Liver (tissue), 9 donors: ENCODE data around the gene PLA2G12A. TPM values are rescaled to one million over a fixed set of nuclear protein-coding genes. Genes with fewer than 3 reads are reported as not detected.

ENCODE experiments used
- DNase-seq: peaks from one replicate; pipeline ENCODE4 v3.0.0-alpha.2; 2017; ENCODE audit warnings: low spot score
- H3K27ac ChIP-seq, 2 donors: one replicate each; pipeline ENCODE4 v1.7.0; 2013; ENCODE audit warnings: inconsistent platforms in 2 of 2, low read length in 2 of 2, control low read depth in 1 of 2, low read depth in 1 of 2, mild to moderate bottlenecking in 1 of 2
- H3K27me3 ChIP-seq, 4 donors: one replicate each; pipeline versions ENCODE4 v1.6.1 to v1.7.0; 2013; ENCODE audit warnings: low read length in 3 of 4, inconsistent platforms in 1 of 4, mild to moderate bottlenecking in 1 of 4, moderate library complexity in 1 of 4; ENCODE audit not compliant: control insufficient read depth in 4 of 4, insufficient read depth in 4 of 4
- H3K36me3 ChIP-seq, 4 donors: one replicate each; pipeline versions ENCODE4 v1.6.1 to v1.7.0; 2013; ENCODE audit warnings: low read length in 3 of 4, mild to moderate bottlenecking in 3 of 4, low read depth in 1 of 4, moderate library complexity in 1 of 4; ENCODE audit not compliant: control insufficient read depth in 4 of 4, insufficient read depth in 3 of 4
- H3K4me1 ChIP-seq, 4 donors: one replicate each; pipeline versions ENCODE4 v1.6.1 to v1.7.0; 2013; ENCODE audit warnings: low read length in 3 of 4, mild to moderate bottlenecking in 3 of 4, moderate library complexity in 1 of 4; ENCODE audit not compliant: control insufficient read depth in 4 of 4, insufficient read depth in 4 of 4
- H3K4me3 ChIP-seq, 3 donors: one replicate each; pipeline versions ENCODE4 v1.6.1 to v1.7.0; 2013; ENCODE audit warnings: low read length in 3 of 3, control low read depth in 1 of 3, low read depth in 1 of 3, mild to moderate bottlenecking in 1 of 3
- H3K9ac ChIP-seq, 2 donors: one replicate each; pipeline ENCODE4 v1.7.0; 2013; ENCODE audit warnings: low read length in 2 of 2, mild to moderate bottlenecking in 2 of 2, moderate library complexity in 2 of 2, control low read depth in 1 of 2, low read depth in 1 of 2
- H3K9me3 ChIP-seq, 4 donors: one replicate each; pipeline versions ENCODE4 v1.6.1 to v1.7.0; 2013; ENCODE audit warnings: low read length in 3 of 4; ENCODE audit not compliant: control insufficient read depth in 4 of 4
- FOXA1 ChIP-seq: IDR thresholded peaks from 2 replicates; pipeline ENCODE4 v1.6.1; 2016; ENCODE audit warnings: antibody characterized with exemption
- FOXA2 ChIP-seq: IDR thresholded peaks from 2 replicates; pipeline ENCODE4 v1.6.1; 2016; ENCODE audit warnings: antibody characterized with exemption
- GABPA ChIP-seq, 2 donors: IDR thresholded peaks in 1 of 2; conservative IDR thresholded peaks in 1 of 2; 2 replicates each; pipeline ENCODE4 v1.6.1; 2016; ENCODE audit warnings: antibody characterized with exemption in 2 of 2, mild to moderate bottlenecking in 1 of 2, moderate library complexity in 1 of 2
- HNF4A ChIP-seq, 2 donors: conservative IDR thresholded peaks; 2 replicates each; pipeline ENCODE4 v1.6.1; 2016; ENCODE audit warnings: antibody characterized with exemption in 2 of 2, mild to moderate bottlenecking in 2 of 2
- JUND ChIP-seq, 2 donors: IDR thresholded peaks; 2 replicates each; pipeline ENCODE4 v1.6.1; 2016; ENCODE audit warnings: antibody characterized with exemption in 2 of 2
- NR2F2 ChIP-seq: IDR thresholded peaks from 2 replicates; pipeline ENCODE4 v1.6.1; 2016; ENCODE audit warnings: antibody characterized with exemption
- SP1 ChIP-seq: IDR thresholded peaks from 2 replicates; pipeline ENCODE4 v1.6.1; 2018; ENCODE audit warnings: antibody characterized with exemption, mild to moderate bottlenecking
- YY1 ChIP-seq: IDR thresholded peaks from 2 replicates; pipeline ENCODE4 v1.6.1; 2016; ENCODE audit warnings: antibody characterized with exemption, mild to moderate bottlenecking
- ZBTB33 ChIP-seq: IDR thresholded peaks from 2 replicates; pipeline ENCODE4 v1.6.1; 2016; ENCODE audit warnings: antibody characterized with exemption
- WGBS: extraction: QIAGEN DNeasy Blood & Tissue Kit; methylation state at CpG from one replicate; pipeline ENCODE4 v1.1.7; 2013; 5-methylcytosine and 5-hydroxymethylcytosine counted together
- polyA plus RNA-seq, 2 donors: library from polyadenylated mRNA; stranded (reverse) in 1 of 2; unstranded in 1 of 2; fragments of 200-250 nt in 1 of 2; fragments of >200 nt in 1 of 2; fragmentation: Nextera tagmentation in 1 of 2; extraction: Ambion mirVana in 1 of 2; gene quantifications; one replicate each; pipeline versions ENCODE4 v1.2.1 to v1.2.3, GENCODE V29; 2013 to 2015
- total RNA-seq, 2 donors: library from RNA; depleted of rRNA; stranded (reverse); fragments of >200 nt; gene quantifications; one replicate each; pipeline ENCODE4 v1.2.3, GENCODE V29; 2014
- TF ChIP-seq, protein P1 (sequence below): IDR thresholded peaks from 2 replicates; pipeline ENCODE4 v1.6.1; 2016; ENCODE audit warnings: antibody characterized with exemption, mild to moderate bottlenecking
- TF ChIP-seq, protein P2 (sequence below): fragments of 150-350 bp; IDR thresholded peaks from 2 replicates; pipeline ENCODE4 v1.5.1; 2017; ENCODE audit warnings: improper control_type of control experiment, low read depth, low read length; ENCODE audit not compliant: missing input control
- TF ChIP-seq, protein P3 (sequence below): IDR thresholded peaks from 2 replicates; pipeline ENCODE4 v1.6.1; 2016; ENCODE audit warnings: antibody characterized with exemption
- donor health status: healthy.
- donor health status: healthy.
- donor health status: healthy.
- donor health status: healthy.
- donor health status: healthy.

PLA2G12A gene
- total and polyA plus RNA-seq, 4 donors, result 11.3 to 57.7 (median 29.4) TPM

DNA sequence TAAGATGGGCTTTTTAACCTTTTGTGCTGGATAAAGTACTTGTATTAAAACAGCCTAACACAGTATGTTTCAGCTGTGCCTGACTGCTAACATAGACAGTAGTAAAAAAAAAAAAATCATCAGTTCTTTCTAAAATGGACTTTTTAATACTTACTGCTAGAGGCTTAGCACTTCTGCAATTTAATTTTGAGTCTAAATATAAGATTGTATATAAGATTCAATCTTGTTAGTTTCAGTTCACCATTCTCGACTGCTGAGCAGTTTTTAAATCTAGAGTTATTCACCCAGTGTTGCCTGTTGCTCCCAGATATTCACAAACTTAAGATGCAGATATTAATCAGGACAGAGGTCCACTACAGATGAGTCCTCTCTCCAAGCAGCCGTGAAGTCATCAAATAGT is 6.8 kb downstream of the PLA2G12A start:
- Histone ChIP-seq H3K9ac (no peak overlapping the region), H3K36me3 (no peaks in the 10 kb centered on the region), H3K4me1 (peaks cover 2 to 6% (median 5%) of the 10 kb centered on the region in 4 donors), H3K9me3 (no peaks in the 10 kb centered on the region), H3K27me3 (no peaks in the 10 kb centered on the region), H3K27ac (no peak overlapping the region), H3K4me3 (no peak overlapping the region)
- no peak for DNase-seq
- TF ChIP-seq, protein P1, sequence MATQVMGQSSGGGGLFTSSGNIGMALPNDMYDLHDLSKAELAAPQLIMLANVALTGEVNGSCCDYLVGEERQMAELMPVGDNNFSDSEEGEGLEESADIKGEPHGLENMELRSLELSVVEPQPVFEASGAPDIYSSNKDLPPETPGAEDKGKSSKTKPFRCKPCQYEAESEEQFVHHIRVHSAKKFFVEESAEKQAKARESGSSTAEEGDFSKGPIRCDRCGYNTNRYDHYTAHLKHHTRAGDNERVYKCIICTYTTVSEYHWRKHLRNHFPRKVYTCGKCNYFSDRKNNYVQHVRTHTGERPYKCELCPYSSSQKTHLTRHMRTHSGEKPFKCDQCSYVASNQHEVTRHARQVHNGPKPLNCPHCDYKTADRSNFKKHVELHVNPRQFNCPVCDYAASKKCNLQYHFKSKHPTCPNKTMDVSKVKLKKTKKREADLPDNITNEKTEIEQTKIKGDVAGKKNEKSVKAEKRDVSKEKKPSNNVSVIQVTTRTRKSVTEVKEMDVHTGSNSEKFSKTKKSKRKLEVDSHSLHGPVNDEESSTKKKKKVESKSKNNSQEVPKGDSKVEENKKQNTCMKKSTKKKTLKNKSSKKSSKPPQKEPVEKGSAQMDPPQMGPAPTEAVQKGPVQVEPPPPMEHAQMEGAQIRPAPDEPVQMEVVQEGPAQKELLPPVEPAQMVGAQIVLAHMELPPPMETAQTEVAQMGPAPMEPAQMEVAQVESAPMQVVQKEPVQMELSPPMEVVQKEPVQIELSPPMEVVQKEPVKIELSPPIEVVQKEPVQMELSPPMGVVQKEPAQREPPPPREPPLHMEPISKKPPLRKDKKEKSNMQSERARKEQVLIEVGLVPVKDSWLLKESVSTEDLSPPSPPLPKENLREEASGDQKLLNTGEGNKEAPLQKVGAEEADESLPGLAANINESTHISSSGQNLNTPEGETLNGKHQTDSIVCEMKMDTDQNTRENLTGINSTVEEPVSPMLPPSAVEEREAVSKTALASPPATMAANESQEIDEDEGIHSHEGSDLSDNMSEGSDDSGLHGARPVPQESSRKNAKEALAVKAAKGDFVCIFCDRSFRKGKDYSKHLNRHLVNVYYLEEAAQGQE, result no peak
- TF ChIP-seq GABPA (IDR thresholded peaks at IDR 0.05 in 1 of 2, conservative IDR thresholded peaks at IDR 0.05 in 1 of 2) (no peak), JUND (IDR thresholded peaks at IDR 0.05) (no peak), YY1 (no peak), SP1 (no peak)
- TF ChIP-seq, protein P2, sequence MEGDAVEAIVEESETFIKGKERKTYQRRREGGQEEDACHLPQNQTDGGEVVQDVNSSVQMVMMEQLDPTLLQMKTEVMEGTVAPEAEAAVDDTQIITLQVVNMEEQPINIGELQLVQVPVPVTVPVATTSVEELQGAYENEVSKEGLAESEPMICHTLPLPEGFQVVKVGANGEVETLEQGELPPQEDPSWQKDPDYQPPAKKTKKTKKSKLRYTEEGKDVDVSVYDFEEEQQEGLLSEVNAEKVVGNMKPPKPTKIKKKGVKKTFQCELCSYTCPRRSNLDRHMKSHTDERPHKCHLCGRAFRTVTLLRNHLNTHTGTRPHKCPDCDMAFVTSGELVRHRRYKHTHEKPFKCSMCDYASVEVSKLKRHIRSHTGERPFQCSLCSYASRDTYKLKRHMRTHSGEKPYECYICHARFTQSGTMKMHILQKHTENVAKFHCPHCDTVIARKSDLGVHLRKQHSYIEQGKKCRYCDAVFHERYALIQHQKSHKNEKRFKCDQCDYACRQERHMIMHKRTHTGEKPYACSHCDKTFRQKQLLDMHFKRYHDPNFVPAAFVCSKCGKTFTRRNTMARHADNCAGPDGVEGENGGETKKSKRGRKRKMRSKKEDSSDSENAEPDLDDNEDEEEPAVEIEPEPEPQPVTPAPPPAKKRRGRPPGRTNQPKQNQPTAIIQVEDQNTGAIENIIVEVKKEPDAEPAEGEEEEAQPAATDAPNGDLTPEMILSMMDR, result no peak
- 95% methylated on average over 2 of the region's 2 CpGs for WGBS

GRCh38 chr4:109722357-109722756 is 7.5 kb downstream of the PLA2G12A start:
- no peak overlapping the region for H3K4me3 ChIP-seq
- no peak overlapping the region for H3K27ac ChIP-seq
- H3K36me3 ChIP-seq, result peaks cover 0 to 3% (median 1%) of the 10 kb centered on the region in 4 donors

More at GRCh38 chr4:109722357-109722756, 7.5 kb downstream of the PLA2G12A start:
- H3K4me1 ChIP-seq, result no peaks in the 10 kb centered on the region
- no peaks in the 10 kb centered on the region for H3K9me3 ChIP-seq
- no peaks in the 10 kb centered on the region for H3K27me3 ChIP-seq
- H3K9ac ChIP-seq, result no peak overlapping the region
- no peak for DNase-seq
- TF ChIP-seq FOXA2, result no peak
- no peak for TF ChIP-seq HNF4A (conservative IDR thresholded peaks at IDR 0.05)
- TF ChIP-seq NR2F2, result no peak
- no peak for TF ChIP-seq JUND (IDR thresholded peaks at IDR 0.05)
- no peak for TF ChIP-seq ZBTB33
- TF ChIP-seq GABPA (IDR thresholded peaks at IDR 0.05 in 1 of 2, conservative IDR thresholded peaks at IDR 0.05 in 1 of 2), result no peak
- no peak for TF ChIP-seq FOXA1
- TF ChIP-seq, protein P3, sequence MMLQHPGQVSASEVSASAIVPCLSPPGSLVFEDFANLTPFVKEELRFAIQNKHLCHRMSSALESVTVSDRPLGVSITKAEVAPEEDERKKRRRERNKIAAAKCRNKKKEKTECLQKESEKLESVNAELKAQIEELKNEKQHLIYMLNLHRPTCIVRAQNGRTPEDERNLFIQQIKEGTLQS, result no peak
